Muscle layer of colon (tissue), 2 donors: ENCODE results near the gene PPM1D.

Source experiments
- H3K27ac ChIP-seq: one replicate; pipeline ENCODE4 v1.7.0; 2013; ENCODE audit warnings: low read depth, mild to moderate bottlenecking, low read length, moderate library complexity
- H3K27me3 ChIP-seq, 2 donors: one replicate each; pipeline ENCODE4 v1.7.0; 2013; ENCODE audit warnings: low read length in 2 of 2, mild to moderate bottlenecking in 2 of 2; ENCODE audit not compliant: insufficient read depth in 2 of 2, control insufficient read depth in 1 of 2
- H3K36me3 ChIP-seq: one replicate; pipeline ENCODE4 v1.7.0; 2013; ENCODE audit warnings: mild to moderate bottlenecking, low read length; ENCODE audit not compliant: insufficient read depth
- H3K4me1 ChIP-seq: one replicate; pipeline ENCODE4 v1.7.0; 2013; ENCODE audit warnings: mild to moderate bottlenecking, low read length; ENCODE audit not compliant: insufficient read depth
- H3K4me3 ChIP-seq, 2 donors: one replicate each; pipeline ENCODE4 v1.7.0; 2013; ENCODE audit warnings: low read length in 2 of 2, low read depth in 1 of 2, mild to moderate bottlenecking in 1 of 2, moderate library complexity in 1 of 2
- H3K9ac ChIP-seq: one replicate; pipeline ENCODE4 v1.7.0; 2013; ENCODE audit warnings: low read length
- H3K9me3 ChIP-seq: one replicate; pipeline ENCODE4 v1.7.0; 2013; ENCODE audit warnings: mild to moderate bottlenecking, low read length
- donor health status: abdominal sarcoma.
- donor health status: Adenocarcinoma of cecum.

The PPM1D gene

GRCh38 chr17:60627124-60627523 is 27.1 kb downstream of the PPM1D start:
- no peak overlapping the region for H3K27ac ChIP-seq
- H3K9me3 ChIP-seq, result no peaks in the 10 kb centered on the region
- no peaks in the 10 kb centered on the region for H3K4me1 ChIP-seq
- no peaks in the 10 kb centered on the region for H3K27me3 ChIP-seq
- H3K4me3 ChIP-seq, result no peak overlapping the region
- no peaks in the 10 kb centered on the region for H3K36me3 ChIP-seq
- no peak overlapping the region for H3K9ac ChIP-seq

DNA sequence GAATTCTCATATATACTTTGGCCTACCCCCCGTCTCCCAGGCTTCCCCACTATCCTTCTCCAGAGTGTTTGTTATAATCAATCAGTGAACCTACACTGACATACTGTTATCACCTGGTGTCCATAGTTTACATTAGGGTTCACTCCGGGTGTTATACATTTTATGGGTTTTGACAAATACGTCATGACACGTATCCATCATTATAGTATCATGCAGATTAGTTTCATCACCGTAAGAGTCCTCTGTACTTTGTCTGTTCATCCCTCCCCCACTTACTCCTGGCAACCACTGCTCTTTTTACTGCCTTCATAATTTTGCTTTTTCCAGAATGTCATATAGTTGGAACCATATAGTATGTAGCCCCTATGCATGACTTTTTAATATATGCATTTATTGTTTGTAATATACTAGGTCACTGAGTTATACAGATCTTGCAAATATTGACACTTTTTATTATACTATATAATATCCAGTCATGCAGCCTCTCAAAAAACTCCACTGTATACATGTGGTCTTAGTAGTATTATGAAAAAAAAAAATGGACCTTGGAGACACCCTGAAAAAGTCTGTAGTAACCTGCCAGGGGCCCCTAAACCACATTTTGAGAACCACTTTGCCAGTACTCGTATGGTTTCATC is 28.4 kb downstream of the PPM1D start:
- no peaks in the 10 kb centered on the region for H3K9me3 ChIP-seq
- H3K27me3 ChIP-seq, result no peaks in the 10 kb centered on the region
- H3K4me1 ChIP-seq, result no peaks in the 10 kb centered on the region
- H3K27ac ChIP-seq, result no peak overlapping the region
- no peak overlapping the region for H3K9ac ChIP-seq
- no peaks in the 10 kb centered on the region for H3K36me3 ChIP-seq
- H3K4me3 ChIP-seq, result no peak overlapping the region

- Histone ChIP-seq H3K36me3 (peaks cover 4% of the 10 kb centered on the region), H3K27me3 (no peaks in the 10 kb centered on the region), H3K27ac (no peak overlapping the region), H3K9me3 (no peaks in the 10 kb centered on the region), H3K4me3 (no peak overlapping the region), H3K4me1 (no peaks in the 10 kb centered on the region), H3K9ac (no peak overlapping the region)
Observed at GRCh38 chr17:60629120-60629519, 29.1 kb downstream of the PPM1D start.

DNA sequence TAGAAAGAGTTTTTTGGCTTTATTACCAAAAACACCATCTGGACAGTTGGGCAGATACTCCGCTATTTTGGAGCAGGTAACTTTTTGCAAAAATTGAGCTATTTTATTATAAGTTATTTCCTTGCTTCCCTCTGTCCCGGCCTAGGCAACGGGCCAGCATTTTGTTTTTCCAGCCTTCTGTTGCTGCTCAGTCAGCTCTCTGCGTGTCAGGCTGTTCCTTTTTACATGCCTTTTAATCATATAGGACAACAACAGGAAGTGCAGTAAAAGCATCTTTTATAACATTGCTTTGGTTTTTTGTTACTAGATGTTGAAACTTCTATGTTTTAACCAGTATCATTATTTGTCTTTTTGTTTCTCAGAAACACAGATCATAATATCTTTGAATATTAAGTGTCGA is 30.4 kb downstream of the PPM1D start:
- Histone ChIP-seq H3K36me3 (peaks cover 8% of the 10 kb centered on the region), H3K27ac (no peak overlapping the region), H3K9me3 (no peaks in the 10 kb centered on the region)

GRCh38 chr17:60631119-60631518 is 31.1 kb downstream of the PPM1D start:
- H3K4me1 ChIP-seq, result no peaks in the 10 kb centered on the region
- H3K9me3 ChIP-seq, result no peaks in the 10 kb centered on the region

More for the DNA sequence above, 30.4 kb downstream of the PPM1D start:
- Histone ChIP-seq H3K9ac (no peak overlapping the region), H3K4me1 (no peaks in the 10 kb centered on the region), H3K27me3 (no peaks in the 10 kb centered on the region), H3K4me3 (no peak overlapping the region)

DNA sequence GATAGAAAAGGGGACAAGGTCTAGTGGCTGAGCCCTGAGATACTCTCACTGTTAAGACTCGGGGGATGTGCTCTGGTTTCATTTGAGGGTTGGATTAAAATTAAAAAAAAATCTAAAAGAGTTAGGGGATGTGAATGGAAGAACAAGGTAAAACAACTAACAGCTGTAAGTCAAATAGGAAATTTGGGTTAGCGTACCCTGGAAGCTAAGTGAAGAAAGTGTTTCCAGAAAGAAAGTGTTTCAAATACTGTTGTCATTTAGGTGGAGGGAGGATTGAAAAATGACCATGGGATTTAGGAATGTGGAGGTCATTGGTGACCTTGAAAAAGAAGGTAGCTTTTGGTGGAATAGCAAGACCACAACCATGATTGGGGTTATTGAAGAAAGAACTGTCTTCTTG is 37.7 kb downstream of the PPM1D start:
- Histone ChIP-seq H3K9me3 (no peaks in the 10 kb centered on the region), H3K36me3 (peaks cover 16% of the 10 kb centered on the region), H3K4me3 (no peak overlapping the region), H3K27ac (no peak overlapping the region), H3K9ac (no peak overlapping the region), H3K4me1 (peaks cover 6% of the 10 kb centered on the region), H3K27me3 (no peaks in the 10 kb centered on the region)

More at GRCh38 chr17:60631119-60631518, 31.1 kb downstream of the PPM1D start:
- Histone ChIP-seq H3K4me3 (no peak overlapping the region), H3K27ac (no peak overlapping the region), H3K9ac (no peak overlapping the region), H3K36me3 (peaks cover 16% of the 10 kb centered on the region), H3K27me3 (no peaks in the 10 kb centered on the region)

- Histone ChIP-seq H3K9ac (no peak overlapping the region), H3K4me3 (no peak overlapping the region), H3K4me1 (peaks cover 6% of the 10 kb centered on the region), H3K9me3 (no peaks in the 10 kb centered on the region), H3K27ac (no peak overlapping the region), H3K36me3 (peaks cover 13% of the 10 kb centered on the region), H3K27me3 (no peaks in the 10 kb centered on the region)
Observed at GRCh38 chr17:60639019-60639330, 39.0 kb downstream of the PPM1D start.

- H3K9me3 ChIP-seq, result no peaks in the 10 kb centered on the region
- H3K27me3 ChIP-seq, result no peaks in the 10 kb centered on the region
- peaks cover 6% of the 10 kb centered on the region for H3K4me1 ChIP-seq
- H3K4me3 ChIP-seq, result no peak overlapping the region
- H3K9ac ChIP-seq, result no peak overlapping the region
- no peak overlapping the region for H3K27ac ChIP-seq
- peaks cover 6% of the 10 kb centered on the region for H3K36me3 ChIP-seq
Observed at GRCh38 chr17:60640503-60640902, 40.5 kb downstream of the PPM1D start.

DNA sequence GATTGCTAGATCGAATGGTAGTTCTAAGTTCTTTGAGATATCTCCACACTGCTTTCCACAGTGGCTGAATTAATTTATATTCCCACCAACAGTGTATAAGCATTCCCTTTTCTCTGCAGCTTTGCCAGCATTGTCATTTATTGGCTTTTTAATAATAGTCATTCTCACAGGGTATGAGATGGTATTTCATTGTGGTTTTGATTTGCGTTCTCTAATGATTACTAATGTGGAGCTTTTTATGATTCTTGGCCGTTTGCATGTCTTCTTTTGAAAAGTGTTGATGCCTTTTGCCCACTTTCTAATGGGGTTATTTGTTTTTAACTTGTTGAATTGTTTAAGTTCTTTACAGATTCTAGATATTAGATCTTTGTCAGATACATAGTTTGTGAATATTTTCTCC is 41.1 kb downstream of the PPM1D start:
- peaks cover 10% of the 10 kb centered on the region for H3K4me1 ChIP-seq
- no peak overlapping the region for H3K4me3 ChIP-seq
- no peaks in the 10 kb centered on the region for H3K27me3 ChIP-seq
- H3K9me3 ChIP-seq, result no peaks in the 10 kb centered on the region
- H3K27ac ChIP-seq, result no peak overlapping the region
- H3K36me3 ChIP-seq, result no peaks in the 10 kb centered on the region
- H3K9ac ChIP-seq, result no peak overlapping the region

DNA sequence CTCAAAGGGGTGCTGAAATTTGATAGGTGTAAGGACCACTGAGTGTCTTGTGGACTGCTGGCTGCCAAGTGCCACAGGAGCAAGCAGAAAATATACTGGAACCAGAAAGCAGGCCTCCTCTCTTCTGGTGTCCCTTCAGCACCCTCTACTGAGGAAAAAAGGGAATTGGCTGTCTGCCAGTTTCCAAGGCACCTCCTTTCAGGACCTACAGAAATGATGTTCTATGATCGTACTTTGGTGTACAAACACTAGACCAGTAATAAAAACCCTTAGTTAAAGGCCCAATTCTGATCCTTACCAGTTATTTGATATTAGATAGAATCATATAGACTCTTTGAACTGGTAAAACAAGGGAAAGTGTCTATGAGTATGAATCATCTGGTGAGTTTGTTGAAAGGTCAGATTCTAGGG is 41.8 kb downstream of the PPM1D start:
- Histone ChIP-seq H3K36me3 (no peaks in the 10 kb centered on the region), H3K9ac (no peak overlapping the region), H3K27ac (no peak overlapping the region)

GRCh38 chr17:60645918-60646523 is 46.0 kb downstream of the PPM1D start:
- peaks cover 17% of the 10 kb centered on the region for H3K36me3 ChIP-seq
- H3K9ac ChIP-seq, result no peak overlapping the region
- no peaks in the 10 kb centered on the region for H3K9me3 ChIP-seq
- H3K4me1 ChIP-seq, result peaks cover 11% of the 10 kb centered on the region
- H3K27me3 ChIP-seq, result no peaks in the 10 kb centered on the region
- H3K27ac ChIP-seq, result no peak overlapping the region
- H3K4me3 ChIP-seq, result no peak overlapping the region

More for the DNA sequence above, 41.8 kb downstream of the PPM1D start:
- no peaks in the 10 kb centered on the region for H3K9me3 ChIP-seq
- H3K4me3 ChIP-seq, result no peak overlapping the region
- H3K27me3 ChIP-seq, result no peaks in the 10 kb centered on the region
- H3K4me1 ChIP-seq, result peaks cover 11% of the 10 kb centered on the region

DNA sequence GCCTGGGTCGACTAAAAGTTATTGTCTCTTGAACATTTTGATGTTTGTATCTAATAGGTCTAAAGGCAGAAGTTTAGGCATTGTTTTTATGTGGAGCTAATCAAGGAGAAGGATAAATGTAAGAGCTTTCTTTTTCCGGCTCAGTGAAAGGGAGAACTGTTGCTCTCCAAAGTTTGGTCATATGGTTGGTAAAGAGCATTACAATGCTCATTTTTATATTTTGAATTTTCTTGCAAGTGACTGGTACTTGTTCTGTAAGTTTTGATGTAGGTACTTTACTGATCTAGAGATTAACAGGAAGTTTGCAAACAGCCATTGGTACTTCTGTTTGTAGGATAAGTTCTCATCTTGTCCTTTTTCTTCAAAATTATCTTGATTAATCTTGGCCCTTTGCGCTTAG is 46.7 kb downstream of the PPM1D start:
- H3K9me3 ChIP-seq, result no peaks in the 10 kb centered on the region
- peaks cover 18% of the 10 kb centered on the region for H3K36me3 ChIP-seq
- H3K4me3 ChIP-seq, result no peak overlapping the region
- no peak overlapping the region for H3K27ac ChIP-seq
- no peak overlapping the region for H3K9ac ChIP-seq
- no peaks in the 10 kb centered on the region for H3K27me3 ChIP-seq
- H3K4me1 ChIP-seq, result peaks cover 9% of the 10 kb centered on the region
